ENCODE results near the gene IREB2. TPM values are rescaled to one million over a fixed set of nuclear protein-coding genes. Genes with fewer than 3 reads are reported as not detected.

IREB2 gene
- polyA plus RNA-seq (2012; ENCODE audit: missing spikeins): 25.8 TPM

- TF ChIP-seq TAF1 (IDR thresholded peaks at IDR 0.05; ENCODE audit: borderline replicate concordance, low read depth, low read length): peak; percentile 57
- peak; percentile 90 for TF ChIP-seq POLR2AphosphoS5 (IDR thresholded peaks at IDR 0.05; ENCODE audit: low read depth, low read length)
- TF ChIP-seq POLR2A (IDR thresholded peaks at IDR 0.05; ENCODE audit: low read depth, low read length): peak; percentile 75
- DNase-seq (ENCODE audit: insufficient read length): peak; percentile 89
- FAIRE-seq: peak; percentile 95
Observed at GRCh38 chr15:78437762-78438618, at the start of gene IREB2. TSS of gene IREB2 (plus strand) at chr15:78438216. CDS start at chr15:78438338, 122 bp downstream.

- no peak for TF ChIP-seq POLR2A (IDR thresholded peaks at IDR 0.05; ENCODE audit: low read depth, low read length)
- TF ChIP-seq TAF1 (IDR thresholded peaks at IDR 0.05; ENCODE audit: borderline replicate concordance, low read depth, low read length): no peak
- TF ChIP-seq POLR2AphosphoS5 (IDR thresholded peaks at IDR 0.05; ENCODE audit: low read depth, low read length): no peak
- DNase-seq (ENCODE audit: insufficient read length) (no peak), FAIRE-seq (no peak)
Observed at GRCh38 chr15:78388865-78389264, 49.2 kb upstream of the IREB2 start.

GRCh38 chr15:78389322-78389721 lies 48.7 kb upstream of the IREB2 start:
- TF ChIP-seq POLR2A (IDR thresholded peaks at IDR 0.05; ENCODE audit: low read depth, low read length): no peak
- TF ChIP-seq POLR2AphosphoS5 (IDR thresholded peaks at IDR 0.05; ENCODE audit: low read depth, low read length): no peak
- TF ChIP-seq TAF1 (IDR thresholded peaks at IDR 0.05; ENCODE audit: borderline replicate concordance, low read depth, low read length): no peak
- DNase-seq (ENCODE audit: insufficient read length) (no peak), FAIRE-seq (no peak)

- DNase-seq (ENCODE audit: insufficient read length) (no peak), FAIRE-seq (no peak)
- no peak for TF ChIP-seq POLR2A (IDR thresholded peaks at IDR 0.05; ENCODE audit: low read depth, low read length)
- TF ChIP-seq TAF1 (IDR thresholded peaks at IDR 0.05; ENCODE audit: borderline replicate concordance, low read depth, low read length): no peak
- no peak for TF ChIP-seq POLR2AphosphoS5 (IDR thresholded peaks at IDR 0.05; ENCODE audit: low read depth, low read length)
Observed at GRCh38 chr15:78389738-78390137, 48.3 kb upstream of the IREB2 start.

GRCh38 chr15:78390242-78390641 lies 47.8 kb upstream of the IREB2 start:
- TF ChIP-seq TAF1 (IDR thresholded peaks at IDR 0.05; ENCODE audit: borderline replicate concordance, low read depth, low read length) (no peak), POLR2A (IDR thresholded peaks at IDR 0.05; ENCODE audit: low read depth, low read length) (no peak), POLR2AphosphoS5 (IDR thresholded peaks at IDR 0.05; ENCODE audit: low read depth, low read length) (no peak)
- DNase-seq (ENCODE audit: insufficient read length) (no peak), FAIRE-seq (no peak)

- TF ChIP-seq TAF1 (IDR thresholded peaks at IDR 0.05; ENCODE audit: borderline replicate concordance, low read depth, low read length) (no peak), POLR2A (IDR thresholded peaks at IDR 0.05; ENCODE audit: low read depth, low read length) (no peak), POLR2AphosphoS5 (IDR thresholded peaks at IDR 0.05; ENCODE audit: low read depth, low read length) (no peak)
- no peak for DNase-seq (ENCODE audit: insufficient read length)
- no peak for FAIRE-seq
Observed at GRCh38 chr15:78390826-78391225, 47.2 kb upstream of the IREB2 start.

GRCh38 chr15:78391781-78392180 lies 46.2 kb upstream of the IREB2 start:
- FAIRE-seq: no peak
- DNase-seq (ENCODE audit: insufficient read length): no peak
- TF ChIP-seq TAF1 (IDR thresholded peaks at IDR 0.05; ENCODE audit: borderline replicate concordance, low read depth, low read length) (no peak), POLR2AphosphoS5 (IDR thresholded peaks at IDR 0.05; ENCODE audit: low read depth, low read length) (no peak), POLR2A (IDR thresholded peaks at IDR 0.05; ENCODE audit: low read depth, low read length) (no peak)

GRCh38 chr15:78392430-78392829 lies 45.6 kb upstream of the IREB2 start:
- no peak for TF ChIP-seq TAF1 (IDR thresholded peaks at IDR 0.05; ENCODE audit: borderline replicate concordance, low read depth, low read length)
- TF ChIP-seq POLR2AphosphoS5 (IDR thresholded peaks at IDR 0.05; ENCODE audit: low read depth, low read length): no peak
- TF ChIP-seq POLR2A (IDR thresholded peaks at IDR 0.05; ENCODE audit: low read depth, low read length): no peak
- FAIRE-seq: no peak
- no peak for DNase-seq (ENCODE audit: insufficient read length)

- TF ChIP-seq POLR2AphosphoS5 (IDR thresholded peaks at IDR 0.05; ENCODE audit: low read depth, low read length) (no peak), TAF1 (IDR thresholded peaks at IDR 0.05; ENCODE audit: borderline replicate concordance, low read depth, low read length) (no peak), POLR2A (IDR thresholded peaks at IDR 0.05; ENCODE audit: low read depth, low read length) (no peak)
- DNase-seq (ENCODE audit: insufficient read length) (no peak), FAIRE-seq (no peak)
Observed at GRCh38 chr15:78393137-78393536, 44.9 kb upstream of the IREB2 start.

GRCh38 chr15:78394026-78394425 lies 44.0 kb upstream of the IREB2 start:
- FAIRE-seq (peak; percentile 64), DNase-seq (ENCODE audit: insufficient read length) (no peak)
- TF ChIP-seq TAF1 (IDR thresholded peaks at IDR 0.05; ENCODE audit: borderline replicate concordance, low read depth, low read length): no peak
- no peak for TF ChIP-seq POLR2AphosphoS5 (IDR thresholded peaks at IDR 0.05; ENCODE audit: low read depth, low read length)
- no peak for TF ChIP-seq POLR2A (IDR thresholded peaks at IDR 0.05; ENCODE audit: low read depth, low read length)

- FAIRE-seq: no peak
- no peak for TF ChIP-seq POLR2A (IDR thresholded peaks at IDR 0.05; ENCODE audit: low read depth, low read length)
- no peak for TF ChIP-seq POLR2AphosphoS5 (IDR thresholded peaks at IDR 0.05; ENCODE audit: low read depth, low read length)
- TF ChIP-seq TAF1 (IDR thresholded peaks at IDR 0.05; ENCODE audit: borderline replicate concordance, low read depth, low read length): no peak
- DNase-seq (ENCODE audit: insufficient read length): no peak
Observed at GRCh38 chr15:78394981-78395616, 42.9 kb upstream of the IREB2 start.
